ENCODE measurements around the gene OVOL1. TPM values are rescaled to one million over a fixed set of nuclear protein-coding genes. Genes with fewer than 3 reads are reported as not detected.

OVOL1 gene
- total and polyA plus RNA-seq, 2 of the 13 experiments (the other 11 are each of a cell fraction or from before 2014, with no cell fraction given), result 0.01 TPM; not detected in 1

DNA sequence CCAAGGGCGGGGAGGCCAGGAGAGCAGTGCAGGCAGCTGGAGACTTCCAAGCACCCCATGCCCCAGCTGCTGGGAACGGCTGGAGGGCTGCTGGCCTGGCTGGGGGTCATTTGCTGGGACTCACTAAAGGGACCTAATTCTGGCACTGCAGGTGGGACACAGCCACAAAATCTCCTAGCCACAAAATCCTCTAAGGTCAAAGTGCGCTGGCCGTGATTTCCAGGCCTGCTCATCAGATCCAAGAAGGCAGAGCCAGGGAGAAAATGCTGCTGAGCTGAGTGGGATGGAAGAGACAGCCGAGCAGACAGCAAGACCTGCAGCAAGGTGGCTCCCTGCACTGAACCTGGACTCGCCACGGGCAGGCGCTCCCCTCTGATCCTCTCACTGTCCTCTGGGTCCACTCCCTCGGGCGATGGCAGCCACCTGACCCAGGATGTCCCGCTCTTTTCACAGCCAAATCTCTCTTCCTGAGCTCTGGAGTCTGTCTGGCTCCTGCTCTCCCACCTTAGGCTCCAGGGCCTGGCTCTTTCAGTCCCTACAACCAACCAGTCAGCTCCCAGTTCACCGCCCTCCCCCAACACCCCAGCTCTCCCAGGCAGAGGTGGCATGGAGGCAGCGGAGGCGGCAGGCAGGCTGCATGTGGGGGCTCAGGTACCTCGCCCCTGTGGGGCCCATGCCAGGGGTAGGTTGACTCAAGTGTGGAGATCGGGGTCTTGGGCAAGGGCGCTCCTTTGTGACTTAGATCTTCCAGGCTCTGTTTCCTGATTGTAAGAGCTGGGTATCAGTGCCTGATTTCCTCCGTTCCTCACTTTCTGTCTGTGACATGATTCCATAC is 14.5 kb downstream of the OVOL1 start:
- H3K9me3 ChIP-seq (ENCODE audit: low read length), result no peaks in the 10 kb centered on the region
- no peak overlapping the region for H3K4me2 ChIP-seq (ENCODE audit: low read depth, low read length)
- in situ Hi-C loops (cut with HindIII; ENCODE audit: extremely low pct_ligation_motif_present, low pct_unique_long_range_greater_than_20kb) (no loop called here), intact Hi-C loops (cut with micrococcal nuclease; ENCODE audit: unreplicated experiment) (no loop called here)
- no peaks in the 10 kb centered on the region for H4K20me1 ChIP-seq (ENCODE audit: insufficient read depth, low read length)
- peak; percentile 61 for TF ChIP-seq GFI1 (CRISPR knock-in tag; IDR thresholded peaks at IDR 0.05; ENCODE audit: borderline replicate concordance)
- TF ChIP-seq ZNF136 (CRISPR knock-in tag; IDR thresholded peaks at IDR 0.05; ENCODE audit: low read depth), result no peak
- no peak for DNase-seq (ENCODE audit: low spot score)
- CTCF ChIA-PET (ENCODE audit: low intra/inter-chr PET ratio, low total read pairs), result no interaction called here
- H2AFZ ChIP-seq (ENCODE audit: low read length), result no peak overlapping the region
- no peak overlapping the region for H3K4me3 ChIP-seq (replicated peaks in 1 of 3; ENCODE audit: insufficient read depth in 1 of 3, low read depth in 2 of 3, low read length in 3 of 3)
- 49% methylated on average over 13 of the region's 18 CpGs for WGBS (ENCODE audit: low lambda C conversion rate)
- H3K36me3 ChIP-seq (replicated peaks in 1 of 2; ENCODE audit: control insufficient read depth in 1 of 2, insufficient read depth in 2 of 2, low read length in 2 of 2), result no peaks in the 10 kb centered on the region
- H3K27ac ChIP-seq (ENCODE audit: extremely low read length, insufficient read depth, low read length), result no peak overlapping the region
- POLR2A ChIA-PET, result no interaction called here
- BruUV-seq (replicated peaks), result no TSS peak
- no peak overlapping the region for H3K9ac ChIP-seq (ENCODE audit: insufficient read depth, low read depth, low read length)
- peaks cover 6 to 48% of the 10 kb centered on the region in 2 experiments; a peak in 4 of 5 replicates for H3K27me3 ChIP-seq (ENCODE audit: control insufficient read depth in 1 of 2, insufficient read depth in 2 of 2, low read length in 2 of 2)
- no peak for FAIRE-seq
- no peaks in the 10 kb centered on the region for H3K4me1 ChIP-seq (ENCODE audit: insufficient read depth, low read length)
- H3K79me2 ChIP-seq (ENCODE audit: insufficient read depth, low read length), result no peaks in the 10 kb centered on the region
- ATAC-seq, result peak; percentile 39; the same call in 2 of the 3 replicates

- no TSS peak for BruUV-seq (replicated peaks)
- Histone ChIP-seq H3K4me1 (ENCODE audit: insufficient read depth, low read length) (no peaks in the 10 kb centered on the region), H3K79me2 (ENCODE audit: insufficient read depth, low read length) (no peaks in the 10 kb centered on the region), H3K27me3 (ENCODE audit: control insufficient read depth in 1 of 2, insufficient read depth in 2 of 2, low read length in 2 of 2) (peaks cover 7 to 43% of the 10 kb centered on the region in 2 experiments; a peak in 4 of 5 replicates), H3K9me3 (ENCODE audit: low read length) (no peaks in the 10 kb centered on the region), H3K9ac (ENCODE audit: insufficient read depth, low read depth, low read length) (no peak overlapping the region), H3K36me3 (replicated peaks in 1 of 2; ENCODE audit: control insufficient read depth in 1 of 2, insufficient read depth in 2 of 2, low read length in 2 of 2) (no peaks in the 10 kb centered on the region), H3K4me2 (ENCODE audit: low read depth, low read length) (no peak overlapping the region), H3K27ac (ENCODE audit: extremely low read length, insufficient read depth, low read length) (no peak overlapping the region), H3K4me3 (replicated peaks in 1 of 3; ENCODE audit: insufficient read depth in 1 of 3, low read depth in 2 of 3, low read length in 3 of 3) (no peak overlapping the region), H4K20me1 (ENCODE audit: insufficient read depth, low read length) (no peaks in the 10 kb centered on the region), H2AFZ (ENCODE audit: low read length) (no peak overlapping the region)
- POLR2A ChIA-PET, result no interaction called here
- in situ Hi-C loops (cut with HindIII; ENCODE audit: extremely low pct_ligation_motif_present, low pct_unique_long_range_greater_than_20kb) (no loop called here), intact Hi-C loops (cut with micrococcal nuclease; ENCODE audit: unreplicated experiment) (no loop called here)
- DNase-seq (ENCODE audit: low spot score) (no peak), ATAC-seq (no peak), FAIRE-seq (no peak)
- 25% methylated on average over 9 of the region's 9 CpGs for WGBS (ENCODE audit: low lambda C conversion rate)
- CTCF ChIA-PET (ENCODE audit: low intra/inter-chr PET ratio, low total read pairs), result no interaction called here
- no peak for TF ChIP-seq PRDM4 (CRISPR knock-in tag; IDR thresholded peaks at IDR 0.05; ENCODE audit: borderline replicate concordance)
- no peak for TF ChIP-seq TBX2 (CRISPR knock-in tag; IDR thresholded peaks at IDR 0.05; ENCODE audit: borderline replicate concordance)
- no peak for TF ChIP-seq ZHX1 (CRISPR knock-in tag; IDR thresholded peaks at IDR 0.05; ENCODE audit: low read depth)
- no peak for TF ChIP-seq ZNF460 (CRISPR knock-in tag; IDR thresholded peaks at IDR 0.05; ENCODE audit: borderline replicate concordance)
- no peak for TF ChIP-seq TAF1 (CRISPR knock-in tag; IDR thresholded peaks at IDR 0.05)
- TF ChIP-seq, protein P1, sequence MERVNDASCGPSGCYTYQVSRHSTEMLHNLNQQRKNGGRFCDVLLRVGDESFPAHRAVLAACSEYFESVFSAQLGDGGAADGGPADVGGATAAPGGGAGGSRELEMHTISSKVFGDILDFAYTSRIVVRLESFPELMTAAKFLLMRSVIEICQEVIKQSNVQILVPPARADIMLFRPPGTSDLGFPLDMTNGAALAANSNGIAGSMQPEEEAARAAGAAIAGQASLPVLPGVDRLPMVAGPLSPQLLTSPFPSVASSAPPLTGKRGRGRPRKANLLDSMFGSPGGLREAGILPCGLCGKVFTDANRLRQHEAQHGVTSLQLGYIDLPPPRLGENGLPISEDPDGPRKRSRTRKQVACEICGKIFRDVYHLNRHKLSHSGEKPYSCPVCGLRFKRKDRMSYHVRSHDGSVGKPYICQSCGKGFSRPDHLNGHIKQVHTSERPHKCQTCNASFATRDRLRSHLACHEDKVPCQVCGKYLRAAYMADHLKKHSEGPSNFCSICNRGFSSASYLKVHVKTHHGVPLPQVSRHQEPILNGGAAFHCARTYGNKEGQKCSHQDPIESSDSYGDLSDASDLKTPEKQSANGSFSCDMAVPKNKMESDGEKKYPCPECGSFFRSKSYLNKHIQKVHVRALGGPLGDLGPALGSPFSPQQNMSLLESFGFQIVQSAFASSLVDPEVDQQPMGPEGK (CRISPR knock-in tag; IDR thresholded peaks at IDR 0.05), result no peak
- TF ChIP-seq ZNF331 (CRISPR knock-in tag; IDR thresholded peaks at IDR 0.05), result no peak
- no peak for TF ChIP-seq ZNF256 (CRISPR knock-in tag; conservative IDR thresholded peaks at IDR 0.05)
These were observed 16.0 kb downstream of the OVOL1 start for GRCh38 chr11:65802841-65803240.

Measured in HepG2 (cell line).